ENCODE data around the gene TTC9C.

- TF ChIP-seq CTCF (conservative IDR thresholded peaks at IDR 0.05), result no peak
- TF ChIP-seq EZH2 (IDR thresholded peaks at IDR 0.05; ENCODE audit: low read depth), result no peak
These were observed 968 bp upstream of the TTC9C start, which contains the start of gene HNRNPUL2 for GRCh38 chr11:62727165-62727871.

Measured in PC-9 (cell line).